ENCODE data around the gene ERFE.
"Not testable (repeated sequence)": the region's sequence is repeated elsewhere in the genome, so short reads cannot be mapped to it uniquely, and the experiment has no call there.

Gene ERFE, protein sequence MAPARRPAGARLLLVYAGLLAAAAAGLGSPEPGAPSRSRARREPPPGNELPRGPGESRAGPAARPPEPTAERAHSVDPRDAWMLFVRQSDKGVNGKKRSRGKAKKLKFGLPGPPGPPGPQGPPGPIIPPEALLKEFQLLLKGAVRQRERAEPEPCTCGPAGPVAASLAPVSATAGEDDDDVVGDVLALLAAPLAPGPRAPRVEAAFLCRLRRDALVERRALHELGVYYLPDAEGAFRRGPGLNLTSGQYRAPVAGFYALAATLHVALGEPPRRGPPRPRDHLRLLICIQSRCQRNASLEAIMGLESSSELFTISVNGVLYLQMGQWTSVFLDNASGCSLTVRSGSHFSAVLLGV

DNA sequence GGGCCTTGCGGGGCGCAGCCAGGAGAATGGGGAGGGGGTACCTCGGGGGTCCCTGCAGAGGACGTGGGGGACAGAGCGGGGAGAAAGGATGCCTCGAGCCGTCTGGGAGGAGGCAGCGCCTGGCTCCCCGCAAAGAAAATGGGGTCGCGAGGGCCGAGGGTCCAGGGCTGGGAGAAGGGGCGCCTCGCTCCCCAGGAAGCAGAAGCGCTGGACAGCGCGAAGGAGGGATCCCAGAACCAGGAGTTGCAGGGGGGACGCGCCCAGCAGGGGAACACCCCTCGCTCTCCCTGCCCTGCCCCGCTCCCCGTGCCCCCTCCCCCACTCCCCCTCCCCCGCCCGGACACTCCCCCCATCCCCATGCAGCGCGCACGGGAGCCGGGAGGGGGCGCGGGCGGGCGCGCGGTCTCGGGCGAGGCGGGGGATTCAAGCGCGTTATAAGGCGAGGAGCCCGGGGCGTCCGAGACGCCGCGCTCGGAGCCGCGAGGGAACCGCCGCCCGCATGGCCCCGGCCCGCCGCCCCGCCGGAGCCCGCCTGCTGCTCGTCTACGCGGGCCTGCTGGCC, at the start of gene ERFE:
Gene ERFE, plus strand, starts transcription at position 462 of the 562 bp plus-strand sequence. Its CDS starts 38 bp downstream, at position 500.
- peak in 2 of 3 donors; percentile 36 to 38 for DNase-seq (ENCODE audit: low read depth in 3 of 3)

DNA sequence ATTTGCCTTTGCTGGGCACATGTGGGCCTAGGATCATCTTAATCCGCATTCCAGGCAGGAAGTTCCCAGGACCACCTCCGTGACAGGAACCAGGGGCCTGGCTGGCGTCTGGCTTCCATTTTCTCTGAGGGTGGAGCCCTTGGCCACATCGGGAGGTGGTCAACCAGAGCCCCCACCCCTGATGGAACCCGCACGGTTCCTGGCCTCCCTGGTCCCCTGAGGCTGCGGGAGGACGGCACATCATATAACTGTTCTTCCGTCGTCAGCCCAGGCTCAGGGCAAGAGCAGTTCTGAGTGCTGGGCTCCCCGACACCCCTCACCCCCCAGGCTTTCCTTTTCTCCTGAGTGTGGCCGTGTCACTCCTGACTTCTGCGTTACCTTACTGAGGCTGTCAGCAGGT, 45.2 kb upstream of the ERFE start:
- DNase-seq (ENCODE audit: low read depth in 3 of 3) = no peak

DNA sequence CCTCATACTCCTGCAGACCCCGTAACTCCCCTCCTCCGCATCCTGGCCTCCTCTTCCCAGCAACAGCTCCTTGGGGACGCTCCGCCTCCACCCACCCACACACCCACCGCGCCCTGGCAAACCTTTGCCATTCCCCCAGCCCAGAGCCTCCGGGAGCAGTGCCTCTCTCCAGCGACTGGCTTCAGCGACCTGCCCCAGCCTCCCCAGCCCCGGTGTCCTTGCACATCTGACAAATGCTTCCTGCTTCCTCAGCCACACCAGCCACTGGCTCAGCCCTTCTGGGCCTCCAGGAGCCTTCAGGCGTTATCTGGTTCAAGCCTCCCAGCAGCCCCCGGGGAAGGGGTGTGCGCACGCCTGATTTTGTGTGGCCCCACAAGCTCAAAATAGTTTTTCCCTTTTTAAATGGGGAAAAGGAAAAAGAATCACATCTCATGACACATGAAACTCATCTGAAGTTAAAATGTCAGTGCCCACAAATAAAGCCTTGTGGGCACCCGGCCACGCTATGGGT, 44.4 kb upstream of the ERFE start:
- DNase-seq (ENCODE audit: low read depth in 3 of 3) = no peak

DNA sequence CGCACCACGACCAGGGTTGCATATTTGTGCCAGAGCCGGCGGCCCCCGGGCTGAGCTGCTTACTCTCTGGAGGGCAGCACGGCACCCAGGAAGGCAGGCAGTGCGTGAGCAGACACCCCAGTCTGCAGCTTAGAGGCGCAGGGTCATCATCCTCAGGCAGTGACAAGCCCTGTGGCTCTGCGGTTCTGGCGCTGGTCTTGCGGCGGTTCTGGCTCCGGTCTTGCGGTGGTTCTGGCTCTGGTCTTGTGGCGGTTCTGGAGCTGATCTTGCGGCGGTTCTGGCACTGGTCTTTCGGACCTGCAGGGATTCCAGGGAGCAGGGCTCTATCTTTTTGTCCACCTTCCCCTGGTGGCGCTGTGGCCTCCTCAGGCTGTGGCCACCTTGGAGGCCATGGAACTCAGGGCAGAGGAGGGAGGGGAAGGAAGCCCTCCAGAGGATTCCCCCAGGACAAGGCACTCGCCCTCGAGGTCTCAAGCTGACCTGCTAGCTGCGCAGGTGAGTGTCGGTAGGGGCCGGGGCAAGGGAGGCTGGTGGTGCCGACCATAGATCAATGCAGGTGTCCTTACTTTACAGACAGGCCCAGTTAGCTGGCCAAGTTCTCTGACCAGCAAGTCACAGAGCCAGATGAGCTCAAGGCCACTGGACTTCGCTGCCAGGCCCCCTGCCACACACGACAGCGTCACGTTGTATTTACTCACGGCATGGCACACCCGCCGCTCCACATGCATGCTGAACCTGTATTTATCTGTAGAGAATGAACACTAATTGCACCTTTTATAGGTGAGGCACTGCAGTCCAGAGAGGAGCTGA, 43.7 kb upstream of the ERFE start:
- no peak for DNase-seq (ENCODE audit: low read depth in 3 of 3)

DNA sequence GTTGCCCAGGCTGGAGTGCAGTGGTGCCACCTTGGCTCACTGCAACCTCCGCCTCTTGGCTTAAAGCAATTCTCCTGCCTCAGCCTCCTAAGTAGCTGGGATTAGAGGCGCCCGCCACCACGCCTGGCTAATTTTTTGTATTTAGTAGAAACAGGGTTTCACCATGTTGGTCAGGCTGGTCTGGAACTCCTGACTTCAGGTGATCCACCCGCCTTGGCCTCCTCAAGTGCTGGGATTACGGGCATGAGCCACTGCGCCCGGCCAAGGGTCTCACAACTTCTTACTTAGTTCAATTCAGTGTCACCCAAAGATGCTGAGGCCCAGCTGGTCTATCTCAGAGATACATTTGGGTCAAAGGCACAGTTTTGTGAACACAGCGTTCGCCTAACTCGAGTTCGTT, 43.1 kb upstream of the ERFE start:
- not testable (repeated sequence) for DNase-seq (ENCODE audit: low read depth in 3 of 3)

DNA sequence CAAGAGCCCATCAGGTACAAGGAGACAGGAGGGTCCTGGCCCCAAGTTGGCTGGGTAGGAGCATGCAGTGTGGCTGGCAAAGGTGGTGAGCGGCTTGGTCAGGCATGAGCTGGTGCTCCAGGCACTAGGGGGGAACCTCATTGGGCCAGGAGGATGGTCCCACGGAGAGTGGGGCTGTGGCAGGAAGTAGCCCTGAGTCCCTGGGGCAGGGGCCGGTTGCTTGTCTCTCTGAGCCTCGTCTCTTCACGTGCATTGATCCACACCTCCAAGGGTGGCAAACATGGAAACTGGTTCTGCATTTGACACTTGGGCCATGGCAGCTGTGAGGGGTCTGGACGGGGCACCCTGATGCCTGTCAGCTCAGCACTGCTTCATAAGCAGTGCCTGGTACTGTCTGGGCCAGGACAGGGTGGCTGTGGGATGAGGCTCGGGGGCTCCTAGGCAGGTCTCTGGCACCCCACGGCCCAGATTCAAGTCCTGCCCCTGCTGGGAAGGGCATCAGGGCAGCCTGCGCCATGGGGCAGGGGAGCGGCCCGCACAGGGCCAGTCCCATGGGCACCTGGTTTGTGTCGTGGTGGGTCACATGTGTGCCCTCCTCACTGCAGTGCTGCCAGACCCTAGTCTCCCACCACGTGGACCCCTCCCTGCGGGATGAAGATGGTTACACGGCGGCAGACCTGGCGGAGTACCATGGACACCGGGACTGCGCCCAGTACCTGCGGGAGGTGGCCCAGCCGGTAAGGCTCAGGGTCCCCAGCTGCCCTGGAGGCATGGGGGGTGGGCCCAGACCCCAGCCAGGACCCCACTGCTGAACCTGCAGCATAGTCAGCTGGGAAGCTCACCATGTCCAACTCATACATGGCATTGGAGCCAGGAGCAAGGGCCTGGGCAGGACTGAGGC, 42.2 kb upstream of the ERFE start:
- DNase-seq (ENCODE audit: low read depth in 3 of 3) = no peak

DNA sequence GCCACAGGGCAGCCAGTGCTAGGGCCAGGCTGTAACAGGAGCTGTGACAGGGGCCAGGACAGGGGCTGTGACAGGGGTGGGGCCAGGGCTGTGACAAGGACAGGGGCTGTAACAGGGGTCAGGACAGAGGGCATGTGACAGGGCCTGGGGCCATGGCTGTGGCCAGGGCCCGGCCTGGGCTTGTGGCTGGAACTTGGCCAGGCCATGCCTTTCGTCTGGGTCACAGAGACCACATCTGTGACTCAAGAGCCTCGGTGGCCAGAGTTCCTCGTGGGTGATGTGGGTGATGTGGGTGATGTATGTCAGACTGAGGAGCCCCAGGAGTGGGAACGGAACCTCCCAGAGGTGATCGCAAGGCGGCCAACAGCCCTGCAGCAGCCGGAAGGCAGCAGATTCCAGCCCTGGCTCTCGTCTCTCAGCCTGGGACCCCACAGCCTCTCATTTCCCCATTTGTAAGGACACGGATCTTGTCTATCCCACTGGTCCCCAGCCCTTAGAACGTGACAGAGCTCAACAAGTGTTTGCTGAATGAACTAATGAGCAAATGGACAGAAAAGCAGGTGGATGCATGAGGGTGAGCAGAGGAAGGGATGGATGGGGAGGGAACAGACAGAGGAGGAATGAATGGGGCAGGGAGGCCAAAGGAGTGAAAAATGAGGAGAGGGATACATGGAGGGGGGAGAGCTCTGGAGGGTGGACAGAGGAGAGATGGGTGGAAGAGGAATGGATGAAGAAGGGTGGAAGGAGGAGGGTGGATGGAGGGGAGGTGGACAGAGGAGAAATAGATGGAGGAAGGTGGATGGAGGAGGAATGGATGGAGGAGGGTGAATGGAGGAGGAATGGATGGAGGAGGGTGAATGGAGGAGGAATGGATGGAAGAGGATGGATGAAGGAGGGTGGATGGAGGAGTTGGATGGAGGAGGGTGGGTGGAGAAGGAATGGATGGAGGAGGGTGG, 41.3 kb upstream of the ERFE start:
- no peak for DNase-seq (ENCODE audit: low read depth in 3 of 3)

DNA sequence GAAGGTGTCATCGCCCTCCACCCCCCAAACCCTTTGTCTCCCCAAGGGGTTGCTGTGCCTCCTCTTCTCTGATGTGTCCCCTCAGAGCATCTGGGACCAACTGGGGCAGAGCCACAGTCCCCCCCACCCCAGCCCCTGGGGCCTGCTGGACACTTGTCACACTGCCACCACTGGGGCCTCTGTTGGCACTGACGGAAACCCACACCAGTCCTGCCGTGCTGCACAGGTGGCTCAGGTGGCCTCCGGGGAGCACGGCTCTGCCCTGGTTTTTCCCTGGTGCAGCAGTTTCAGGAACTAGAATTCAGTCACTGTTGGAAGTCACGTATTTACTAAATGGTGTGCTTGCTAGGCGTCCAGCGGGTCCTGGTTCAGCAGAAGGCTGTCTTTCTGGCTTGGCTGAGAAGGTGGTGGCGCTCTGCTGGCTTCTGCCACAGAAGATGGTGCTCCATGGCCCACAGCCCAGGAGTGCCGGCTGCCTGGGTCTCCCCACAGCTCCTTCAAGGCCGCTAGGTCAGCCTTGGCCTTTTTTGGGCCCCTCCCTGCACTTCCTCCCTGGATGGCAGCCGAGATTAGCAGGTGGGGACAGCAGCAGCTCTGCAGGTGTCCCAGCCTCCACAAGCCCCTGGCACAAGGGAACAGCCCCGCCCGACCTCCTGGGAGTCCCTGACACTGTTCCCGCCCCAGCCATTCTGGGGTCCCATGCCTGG, 38.9 kb upstream of the ERFE start:
- no peak for DNase-seq (ENCODE audit: low read depth in 3 of 3)

DNA sequence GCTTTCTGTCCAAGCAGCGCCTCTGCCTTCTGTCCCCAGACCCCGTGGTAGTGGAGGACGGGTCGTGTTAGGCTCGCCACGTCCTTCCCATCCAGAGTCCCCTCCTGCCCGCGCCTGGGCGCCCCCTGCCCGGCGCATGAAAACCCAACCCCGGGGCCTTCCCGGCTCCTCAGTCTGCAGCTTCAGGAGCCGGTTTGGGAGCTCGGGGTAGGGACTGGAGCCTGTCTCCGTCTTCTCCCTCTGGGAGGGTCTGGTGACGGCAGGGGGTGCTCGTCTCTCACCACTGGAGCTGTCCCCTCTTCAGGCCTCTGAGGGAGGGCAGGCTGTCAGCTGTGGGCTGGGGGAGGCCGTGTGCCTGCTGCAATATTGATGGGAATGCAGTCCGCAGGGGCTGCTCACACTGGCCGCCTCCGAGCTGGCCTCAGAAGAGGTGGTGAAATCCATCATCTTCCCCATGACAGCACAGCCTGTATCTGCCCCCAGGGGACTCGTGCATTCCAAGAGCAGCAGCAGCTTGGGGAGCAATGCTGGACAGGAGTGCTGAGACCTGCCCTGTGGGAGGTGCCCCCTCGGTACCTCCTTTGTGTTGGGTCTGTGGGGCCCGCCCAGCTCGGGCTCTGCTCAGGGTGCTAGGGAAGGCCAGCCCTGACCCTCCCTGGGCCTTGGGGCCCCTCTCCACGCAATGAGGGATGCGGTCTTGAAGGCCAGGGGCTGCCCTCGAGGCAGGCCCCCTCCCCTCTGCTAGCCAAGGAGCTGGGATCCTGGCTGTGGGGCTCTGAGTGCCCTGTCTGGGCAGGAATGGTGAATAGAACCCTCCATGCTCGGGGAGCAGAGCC, 38.1 kb upstream of the ERFE start:
- DNase-seq (ENCODE audit: low read depth in 3 of 3) = no peak

DNA sequence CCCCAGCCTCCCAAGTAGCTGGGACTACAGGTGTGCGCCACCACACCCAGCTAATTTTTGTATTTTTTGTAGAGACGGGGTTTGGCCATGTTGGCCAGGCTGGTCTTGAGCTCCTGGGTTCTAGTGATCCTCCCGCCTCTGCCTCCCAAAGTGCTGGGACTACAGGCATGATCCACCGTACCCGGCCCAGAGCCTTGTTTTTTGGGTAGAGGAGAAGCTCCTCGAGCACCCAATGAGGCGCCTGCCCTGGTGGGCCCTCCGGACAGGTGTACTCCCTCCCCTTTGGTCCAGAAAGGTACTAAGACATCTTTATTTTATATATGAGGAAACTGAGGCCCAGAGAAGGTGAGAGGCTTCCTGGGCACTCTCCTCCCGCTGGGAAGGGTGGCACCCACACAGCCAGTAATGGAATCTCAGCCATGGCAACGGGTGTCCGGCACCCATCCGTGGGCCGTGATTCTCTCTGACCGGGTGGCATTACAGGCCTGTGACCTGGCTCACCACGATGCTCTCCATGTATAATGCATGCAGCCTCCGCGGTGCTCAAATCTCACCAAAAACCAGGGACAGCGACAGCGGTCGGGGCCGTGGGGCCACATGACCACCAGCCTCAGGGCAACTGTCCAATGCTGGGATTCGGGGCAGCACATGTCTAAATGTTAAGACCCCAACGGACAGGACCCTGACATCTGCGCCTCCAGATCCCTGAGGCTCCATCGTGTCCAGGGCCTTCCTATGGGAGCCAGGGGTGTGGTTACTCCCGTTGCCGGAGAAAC, 37.1 kb upstream of the ERFE start:
- no peak for DNase-seq (ENCODE audit: low read depth in 3 of 3)

DNA sequence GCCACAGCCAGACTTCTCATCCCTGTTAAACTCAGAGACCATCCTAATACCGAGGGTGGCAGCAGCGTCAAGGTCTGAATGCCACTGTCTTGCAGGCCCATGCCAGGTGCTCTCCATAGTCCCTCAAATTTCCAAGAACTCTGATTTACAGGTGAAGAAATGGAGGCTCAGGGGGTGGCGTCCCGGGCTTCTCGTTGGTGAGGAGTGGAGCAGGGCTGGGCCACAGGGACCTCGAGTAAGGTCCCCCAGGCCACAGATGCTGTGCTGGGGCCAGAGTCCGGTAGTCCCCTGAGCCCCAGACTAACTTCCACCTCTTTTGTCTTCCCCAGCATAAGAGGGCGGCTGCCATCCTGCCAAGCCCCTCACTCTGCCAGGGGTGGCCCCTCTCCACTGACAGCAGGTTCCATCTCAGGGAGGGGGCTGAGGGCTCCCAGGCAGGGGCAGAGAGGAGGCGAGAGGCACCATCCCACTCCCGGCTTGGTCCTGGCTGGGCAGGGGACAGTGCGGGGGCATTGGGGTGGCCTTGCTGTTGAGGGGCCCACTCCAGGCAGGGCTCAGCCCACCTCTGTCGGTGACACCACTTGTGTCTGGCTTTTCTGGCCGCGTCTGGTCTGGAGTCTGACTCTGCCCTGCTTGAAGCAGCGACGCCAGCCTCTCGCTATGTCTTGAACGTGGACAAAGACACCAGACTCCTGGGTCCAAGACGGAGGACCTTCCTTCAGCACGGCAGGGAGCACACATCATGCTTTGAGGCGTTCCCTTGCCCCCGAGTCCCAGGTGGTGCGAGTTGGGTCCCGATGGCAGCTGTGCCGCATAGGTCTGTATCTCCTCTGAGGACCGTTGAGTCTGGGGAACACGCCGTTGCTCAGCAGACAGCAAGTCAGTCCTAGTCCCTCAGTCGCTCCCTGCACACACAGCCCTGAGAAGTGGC, 36.2 kb upstream of the ERFE start:
- no peak for DNase-seq (ENCODE audit: low read depth in 3 of 3)

DNA sequence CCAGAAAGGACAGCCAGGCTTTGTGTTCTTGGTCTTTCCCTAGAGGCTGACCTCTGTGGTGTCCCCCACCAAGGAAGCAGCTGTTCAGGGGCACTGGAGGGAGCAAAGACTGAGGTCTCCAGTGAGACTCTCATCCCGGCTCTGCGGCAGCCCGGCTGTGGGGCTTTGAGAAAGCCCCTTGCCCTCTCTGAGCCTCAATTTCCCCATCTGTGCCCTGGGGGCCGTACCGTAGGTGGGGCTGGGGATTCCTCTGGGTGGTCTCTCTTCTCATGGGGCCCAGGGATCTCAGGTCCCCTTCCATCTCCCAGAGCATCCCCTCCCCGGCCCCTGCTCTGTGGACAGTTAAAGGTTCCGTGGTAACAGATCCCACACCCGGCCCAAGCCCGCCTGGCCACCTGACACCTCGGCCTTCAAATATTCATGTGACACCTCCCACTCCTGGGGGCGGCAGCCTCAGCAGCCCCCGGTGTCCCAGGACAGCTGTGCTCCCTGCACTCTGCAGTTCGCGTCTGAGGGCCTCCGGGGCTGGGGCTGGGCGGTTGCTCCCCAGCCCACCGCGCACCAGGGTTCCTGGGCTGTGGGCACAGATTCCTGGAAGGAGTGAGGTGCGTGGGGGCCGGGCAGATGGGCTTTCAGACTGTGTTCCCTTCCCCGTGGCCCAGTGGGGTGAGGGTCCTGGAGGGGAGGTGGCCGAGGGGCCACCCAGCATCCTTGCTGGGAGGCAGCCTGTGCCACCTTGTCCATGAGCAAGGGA, 35.4 kb upstream of the ERFE start:
- no peak for DNase-seq (ENCODE audit: low read depth in 3 of 3)

DNA sequence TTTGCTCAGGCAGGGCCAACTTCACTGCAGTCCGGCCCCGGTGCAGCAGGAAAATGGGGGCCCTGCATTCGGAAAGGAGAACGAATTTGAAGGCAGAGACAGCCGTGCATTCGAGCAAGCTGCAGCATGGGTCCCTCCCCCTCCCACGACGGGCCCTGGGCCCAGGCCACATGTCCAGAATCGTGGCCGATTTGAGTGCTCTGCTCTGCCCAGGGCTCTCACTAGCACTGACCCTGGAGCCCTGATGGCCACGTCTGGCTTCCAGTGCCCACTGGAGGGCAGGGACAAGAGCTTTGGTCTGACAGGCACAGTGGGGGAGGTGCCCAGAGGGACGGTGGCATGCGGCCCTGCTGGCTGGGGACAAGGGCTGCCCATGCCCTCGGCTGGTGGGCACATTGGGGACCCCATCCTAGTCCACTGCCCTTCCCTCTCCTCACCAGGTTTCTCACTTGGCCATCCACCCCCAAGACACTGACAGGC, 34.7 kb upstream of the ERFE start:
- no peak for DNase-seq (ENCODE audit: low read depth in 3 of 3)

DNA sequence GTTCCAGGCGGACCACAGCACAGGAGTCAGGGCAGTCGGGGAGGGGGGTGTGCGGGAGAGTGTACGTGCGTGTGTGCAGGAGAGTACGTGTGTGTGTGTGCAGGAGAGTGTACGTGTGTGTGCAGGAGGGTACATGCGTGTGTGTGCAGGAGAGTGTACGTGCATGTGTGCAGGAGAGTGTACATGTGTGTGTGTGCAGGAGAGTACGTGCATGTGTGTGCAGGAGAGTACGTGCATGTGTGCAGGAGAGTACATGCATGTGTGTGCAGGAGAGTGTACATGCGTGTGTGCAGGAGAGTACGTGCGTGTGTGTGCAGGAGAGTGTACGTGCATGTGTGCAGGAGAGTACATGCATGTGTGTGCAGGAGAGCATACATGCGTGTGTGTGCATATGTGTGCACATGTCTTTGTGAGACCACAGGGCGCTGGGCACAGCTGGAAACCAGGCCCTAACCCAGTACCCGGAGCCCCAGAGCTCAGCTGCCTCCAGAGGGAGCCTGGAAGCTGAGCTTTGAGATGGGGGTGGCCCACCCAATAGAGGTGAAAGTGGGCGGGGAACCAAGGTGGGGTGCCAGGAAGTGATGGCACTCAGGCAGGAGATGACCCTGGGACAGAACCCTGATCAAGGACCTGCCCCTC, 34.2 kb upstream of the ERFE start:
- no peak for DNase-seq (ENCODE audit: low read depth in 3 of 3)

DNA sequence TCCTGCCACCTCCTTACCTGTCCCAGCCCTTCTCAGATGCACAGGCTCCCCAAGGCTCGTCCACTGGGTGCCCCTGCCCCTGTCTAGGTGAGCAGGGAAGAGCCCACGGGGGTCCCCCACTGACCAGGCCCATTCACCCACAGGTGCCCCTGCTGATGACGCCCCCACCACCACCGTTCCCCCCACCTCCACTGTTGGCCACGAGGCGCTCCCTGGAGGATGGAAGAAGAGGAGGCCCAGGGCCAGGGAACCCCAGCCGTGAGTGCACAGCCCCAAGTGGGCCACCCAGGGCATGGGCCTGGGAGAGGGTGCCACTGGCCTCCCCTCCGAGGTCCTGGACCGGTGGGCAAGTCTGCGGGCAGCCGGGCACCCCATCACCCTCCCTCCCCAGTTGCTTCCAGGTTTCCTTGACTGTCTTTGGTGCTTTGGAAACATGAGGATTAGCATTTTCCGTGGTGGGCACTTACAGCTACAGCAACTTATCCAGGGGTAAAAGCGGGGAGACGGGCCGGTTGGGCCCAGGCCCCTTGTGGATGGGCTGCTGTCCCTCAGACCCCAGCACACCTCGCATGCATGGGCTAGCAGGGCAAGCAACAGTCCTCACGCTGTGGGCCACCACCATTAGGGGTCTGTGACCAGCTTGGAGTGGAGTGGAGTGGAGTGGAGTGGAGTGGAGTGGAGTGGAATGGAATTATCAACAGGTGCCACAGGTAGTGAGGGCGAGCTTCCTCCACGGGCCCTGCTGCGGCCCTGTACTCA, 33.5 kb upstream of the ERFE start:
- DNase-seq (ENCODE audit: low read depth in 3 of 3) = no peak
